Neural progenitor cell (in vitro differentiated cells): ENCODE measurements around the gene TMEM37. TPM values are rescaled to one million over a fixed set of nuclear protein-coding genes. Genes with fewer than 3 reads are reported as not detected.

Experiments
- DNase-seq: peaks from one replicate; pipeline ENCODE4 v3.0.0-alpha.2; 2016; ENCODE audit warnings: low spot score
- H2AFZ ChIP-seq: fragments of 200-600 bp; sonication (generic); replicated peaks from 2 replicates; pipeline ENCODE4 v1.6.1; 2016; ENCODE audit warnings: antibody characterized with exemption
- H3F3A ChIP-seq: fragments of 200-600 bp; sonication (generic); 2 replicates; pipeline ENCODE4 v1.6.1; 2016; ENCODE audit warnings: antibody characterized with exemption, low read depth
- H3K27ac ChIP-seq: fragments of 200-600 bp; sonication (generic); 2 replicates; pipeline ENCODE4 v1.5.1; 2016; ENCODE audit warnings: mild to moderate bottlenecking
- H3K27me3 ChIP-seq: fragments of 200-600 bp; sonication (generic); 2 replicates; pipeline ENCODE4 v1.6.1; 2016; ENCODE audit warnings: mild to moderate bottlenecking, moderate library complexity
- H3K36me3 ChIP-seq: fragments of 200-600 bp; sonication (generic); 2 replicates; pipeline ENCODE4 v1.5.1; 2016
- H3K4me1 ChIP-seq: fragments of 200-600 bp; sonication (generic); 2 replicates; pipeline ENCODE4 v1.6.1; 2016; ENCODE audit warnings: mixed run types
- H3K4me2 ChIP-seq: fragments of 200-600 bp; sonication (generic); 2 replicates; pipeline ENCODE4 v1.6.1; 2016
- H3K4me3 ChIP-seq: fragments of 200-600 bp; sonication (generic); 2 replicates; pipeline ENCODE4 v1.5.1; 2016
- H3K79me2 ChIP-seq: fragments of 200-600 bp; sonication (generic); 2 replicates; pipeline ENCODE4 v1.6.1; 2016; ENCODE audit warnings: low read depth
- H3K9ac ChIP-seq: fragments of 200-600 bp; sonication (generic); 2 replicates; pipeline ENCODE4 v1.6.1; 2016
- H3K9me3 ChIP-seq: fragments of 200-600 bp; sonication (generic); 2 replicates; pipeline ENCODE4 v1.5.1; 2016; ENCODE audit warnings: low read depth
- H4K20me1 ChIP-seq: fragments of 200-600 bp; sonication (generic); 2 replicates; pipeline ENCODE4 v1.6.1; 2016; ENCODE audit warnings: low read depth
- H3K27ac Mint-ChIP-seq: 3 replicates; pipeline ENCODE4 v1.8.0; 2021; ENCODE audit warnings: mixed read lengths
- H3K27me3 Mint-ChIP-seq: 2 replicates; pipeline ENCODE4 v1.8.0; 2022; ENCODE audit warnings: low read depth, mild to moderate bottlenecking, inconsistent platforms, moderate library complexity, mixed read lengths; ENCODE audit not compliant: insufficient read depth
- H3K36me3 Mint-ChIP-seq: 3 replicates; pipeline ENCODE4 v1.8.0; 2021; ENCODE audit warnings: mixed read lengths
- H3K4me1 Mint-ChIP-seq: 3 replicates; pipeline ENCODE4 v1.8.0; 2021; ENCODE audit warnings: mixed read lengths
- H3K4me3 Mint-ChIP-seq: 3 replicates; pipeline ENCODE4 v1.8.0; 2021; ENCODE audit warnings: mild to moderate bottlenecking, moderate library complexity, mixed read lengths
- H3K9me3 Mint-ChIP-seq: 3 replicates; pipeline ENCODE4 v1.8.0; 2020; ENCODE audit warnings: mixed read lengths
- EZH2 ChIP-seq: fragments of 200-600 bp; sonication (generic); IDR thresholded peaks from 2 replicates; pipeline ENCODE4 v1.6.1; 2017; ENCODE audit warnings: antibody characterized with exemption, mild to moderate bottlenecking, moderate library complexity
- EZH2phosphoT487 ChIP-seq: fragments of 200-600 bp; sonication (generic); IDR thresholded peaks from 2 replicates; pipeline ENCODE4 v1.6.1; 2017; ENCODE audit warnings: antibody characterized with exemption
- total RNA-seq: library from RNA; depleted of rRNA; stranded (reverse); fragments of >200 nt; gene quantifications from 2 replicates; pipeline ENCODE4 v1.2.3, GENCODE V29; 2015; ENCODE audit warnings: low replicate concordance
- TF ChIP-seq, protein P1 (sequence below): fragments of 200-600 bp; sonication (generic); IDR thresholded peaks from 2 replicates; pipeline ENCODE4 v1.5.1; 2017; ENCODE audit warnings: antibody characterized with exemption, mild to moderate bottlenecking

Gene TMEM37
- total RNA-seq, 1 donor from 2014 or later, result 1.0 TPM

DNA sequence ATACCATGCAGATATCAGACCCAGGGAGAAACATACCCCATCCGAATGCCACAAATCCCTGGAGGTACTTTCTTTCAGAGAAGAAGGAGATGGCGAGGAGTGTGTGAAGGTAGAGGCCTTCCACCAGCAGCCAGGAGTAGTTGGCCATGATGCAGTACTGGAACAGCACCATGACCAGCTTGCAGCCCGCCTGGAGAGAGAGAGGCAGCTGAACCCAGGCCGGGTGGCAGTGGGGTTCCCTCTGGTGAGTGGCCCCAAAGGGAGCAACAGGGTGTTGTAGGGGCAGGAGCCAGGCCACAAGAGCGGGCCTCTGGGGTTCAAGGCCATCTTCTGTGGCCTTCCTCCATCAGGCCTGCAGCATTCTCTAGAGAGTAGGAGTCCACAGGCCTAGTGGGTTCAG lies 30.2 kb downstream of the TMEM37 start:
- Histone ChIP-seq H3K9me3 (no peaks in the 10 kb centered on the region), H3K27me3 (no peaks in the 10 kb centered on the region), H3K4me3 (no peak overlapping the region), H3K4me2 (no peak overlapping the region), H3K4me1 (no peaks in the 10 kb centered on the region), H3K27ac (no peak overlapping the region), H3F3A (no peaks in the 10 kb centered on the region), H3K9ac (no peak overlapping the region), H3K36me3 (no peaks in the 10 kb centered on the region), H3K79me2 (no peaks in the 10 kb centered on the region), H2AFZ (no peak overlapping the region), H4K20me1 (no peaks in the 10 kb centered on the region)
- H3K4me1 Mint-ChIP-seq, result peaks cover 3% of the 10 kb centered on the region
- H3K36me3 Mint-ChIP-seq, result no peaks in the 10 kb centered on the region
- H3K27ac Mint-ChIP-seq, result no peak overlapping the region
- no peak for DNase-seq
- no peak overlapping the region for H3K4me3 Mint-ChIP-seq
- peaks cover 12% of the 10 kb centered on the region for H3K27me3 Mint-ChIP-seq
- TF ChIP-seq EZH2phosphoT487 (no peak), EZH2 (no peak)
- TF ChIP-seq, protein P1, sequence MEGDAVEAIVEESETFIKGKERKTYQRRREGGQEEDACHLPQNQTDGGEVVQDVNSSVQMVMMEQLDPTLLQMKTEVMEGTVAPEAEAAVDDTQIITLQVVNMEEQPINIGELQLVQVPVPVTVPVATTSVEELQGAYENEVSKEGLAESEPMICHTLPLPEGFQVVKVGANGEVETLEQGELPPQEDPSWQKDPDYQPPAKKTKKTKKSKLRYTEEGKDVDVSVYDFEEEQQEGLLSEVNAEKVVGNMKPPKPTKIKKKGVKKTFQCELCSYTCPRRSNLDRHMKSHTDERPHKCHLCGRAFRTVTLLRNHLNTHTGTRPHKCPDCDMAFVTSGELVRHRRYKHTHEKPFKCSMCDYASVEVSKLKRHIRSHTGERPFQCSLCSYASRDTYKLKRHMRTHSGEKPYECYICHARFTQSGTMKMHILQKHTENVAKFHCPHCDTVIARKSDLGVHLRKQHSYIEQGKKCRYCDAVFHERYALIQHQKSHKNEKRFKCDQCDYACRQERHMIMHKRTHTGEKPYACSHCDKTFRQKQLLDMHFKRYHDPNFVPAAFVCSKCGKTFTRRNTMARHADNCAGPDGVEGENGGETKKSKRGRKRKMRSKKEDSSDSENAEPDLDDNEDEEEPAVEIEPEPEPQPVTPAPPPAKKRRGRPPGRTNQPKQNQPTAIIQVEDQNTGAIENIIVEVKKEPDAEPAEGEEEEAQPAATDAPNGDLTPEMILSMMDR, result no peak
- H3K9me3 Mint-ChIP-seq, result no peaks in the 10 kb centered on the region

DNA sequence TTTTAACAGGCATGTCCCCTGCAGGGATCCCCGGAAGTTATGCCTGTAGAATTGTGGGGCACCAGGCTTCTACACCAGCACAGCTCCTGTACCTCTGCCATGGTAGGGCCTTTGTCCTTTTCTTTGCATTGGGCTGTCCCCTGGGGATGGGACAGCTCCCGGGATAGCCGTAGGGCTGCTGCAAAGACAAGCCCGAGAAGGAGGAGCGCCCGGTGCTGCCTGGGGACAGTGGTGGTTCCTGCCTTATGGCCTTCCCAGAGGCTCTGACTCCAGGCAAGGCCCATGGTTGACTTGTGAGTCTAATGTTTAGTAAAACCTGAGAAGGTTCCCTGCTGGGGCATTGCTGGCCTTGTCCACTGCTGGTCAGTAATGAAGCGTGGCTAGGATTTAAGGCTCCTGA lies 30.9 kb downstream of the TMEM37 start:
- no peak overlapping the region for H3K4me2 ChIP-seq
- no peak overlapping the region for H2AFZ ChIP-seq
- no peaks in the 10 kb centered on the region for H3F3A ChIP-seq
- H3K27me3 ChIP-seq, result no peaks in the 10 kb centered on the region
- H3K4me3 ChIP-seq, result no peak overlapping the region
- no peak for DNase-seq
- no peaks in the 10 kb centered on the region for H3K36me3 Mint-ChIP-seq
- no peaks in the 10 kb centered on the region for H3K79me2 ChIP-seq
- H3K27ac Mint-ChIP-seq, result no peak overlapping the region
- no peak overlapping the region for H3K9ac ChIP-seq
- no peaks in the 10 kb centered on the region for H3K36me3 ChIP-seq
- peaks cover 3% of the 10 kb centered on the region for H3K4me1 Mint-ChIP-seq
- no peaks in the 10 kb centered on the region for H4K20me1 ChIP-seq
- H3K9me3 Mint-ChIP-seq, result no peaks in the 10 kb centered on the region
- H3K27me3 Mint-ChIP-seq, result peaks cover 10% of the 10 kb centered on the region
- no peaks in the 10 kb centered on the region for H3K4me1 ChIP-seq
- TF ChIP-seq EZH2 (no peak), EZH2phosphoT487 (no peak)
- TF ChIP-seq, protein P1, result no peak
- H3K4me3 Mint-ChIP-seq, result no peak overlapping the region
- H3K27ac ChIP-seq, result no peak overlapping the region
- no peaks in the 10 kb centered on the region for H3K9me3 ChIP-seq

DNA sequence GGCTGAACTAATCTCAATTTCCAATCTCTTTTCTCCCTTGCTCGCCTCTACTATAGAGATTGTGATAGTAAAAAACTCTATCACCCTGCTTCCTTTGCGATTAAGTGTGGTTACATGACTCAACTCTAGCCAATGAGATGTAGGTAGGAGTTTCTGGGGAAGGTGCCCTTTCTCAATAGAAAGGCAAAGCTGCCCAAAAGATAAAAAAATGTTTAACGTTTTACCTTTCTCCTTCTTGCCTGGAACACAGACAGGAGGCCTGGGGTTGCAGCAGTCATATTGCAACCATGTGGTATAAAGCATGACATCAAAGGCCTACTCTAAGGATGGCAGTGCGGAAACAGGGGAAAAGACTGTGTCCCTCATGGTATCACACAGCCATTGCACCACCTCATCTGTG lies 31.5 kb downstream of the TMEM37 start:
- no peak overlapping the region for H3K4me3 Mint-ChIP-seq
- H3K27me3 Mint-ChIP-seq, result peaks cover 10% of the 10 kb centered on the region
- H3K27ac Mint-ChIP-seq, result no peak overlapping the region
- no peaks in the 10 kb centered on the region for H3K9me3 Mint-ChIP-seq
- H3K4me1 ChIP-seq, result no peaks in the 10 kb centered on the region
- no peak overlapping the region for H2AFZ ChIP-seq
- TF ChIP-seq EZH2, result no peak
- TF ChIP-seq EZH2phosphoT487, result no peak
- TF ChIP-seq, protein P1, result no peak
- no peaks in the 10 kb centered on the region for H3F3A ChIP-seq
- no peak overlapping the region for H3K27ac ChIP-seq
- no peaks in the 10 kb centered on the region for H4K20me1 ChIP-seq
- H3K36me3 Mint-ChIP-seq, result no peaks in the 10 kb centered on the region
- no peak overlapping the region for H3K9ac ChIP-seq
- no peak overlapping the region for H3K4me3 ChIP-seq
- peaks cover 3% of the 10 kb centered on the region for H3K4me1 Mint-ChIP-seq
- H3K27me3 ChIP-seq, result no peaks in the 10 kb centered on the region
- H3K9me3 ChIP-seq, result no peaks in the 10 kb centered on the region
- H3K4me2 ChIP-seq, result no peak overlapping the region
- no peak for DNase-seq
- H3K36me3 ChIP-seq, result no peaks in the 10 kb centered on the region
- H3K79me2 ChIP-seq, result no peaks in the 10 kb centered on the region
